ENCODE data around the gene PRKN.

DNA sequence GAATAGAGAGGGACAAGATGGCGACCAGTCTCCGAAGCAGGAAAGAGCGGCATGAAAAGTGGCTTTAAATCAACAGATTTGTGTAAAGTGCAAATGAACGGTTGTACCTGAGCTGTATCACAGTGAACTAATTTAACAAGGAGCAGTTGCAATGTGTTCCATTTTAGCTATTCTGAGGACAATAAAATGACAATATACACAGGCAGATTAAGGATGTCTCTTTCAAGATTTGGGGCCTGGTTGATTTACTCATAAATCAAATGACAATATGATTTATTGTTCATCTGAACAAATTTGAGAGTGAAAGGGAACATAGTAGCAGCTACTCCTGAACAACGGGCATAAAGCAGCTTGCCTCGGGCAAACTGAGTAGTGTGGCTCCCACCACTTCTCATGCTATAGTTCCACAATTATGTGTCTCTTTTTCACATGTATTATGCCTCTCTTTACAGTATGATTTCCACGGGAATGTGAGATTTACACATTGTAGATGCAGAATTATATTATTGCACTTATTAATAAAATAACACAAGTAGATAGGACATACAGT lies 1249.6 kb downstream of the PRKN start:
- TF ChIP-seq, protein P1, sequence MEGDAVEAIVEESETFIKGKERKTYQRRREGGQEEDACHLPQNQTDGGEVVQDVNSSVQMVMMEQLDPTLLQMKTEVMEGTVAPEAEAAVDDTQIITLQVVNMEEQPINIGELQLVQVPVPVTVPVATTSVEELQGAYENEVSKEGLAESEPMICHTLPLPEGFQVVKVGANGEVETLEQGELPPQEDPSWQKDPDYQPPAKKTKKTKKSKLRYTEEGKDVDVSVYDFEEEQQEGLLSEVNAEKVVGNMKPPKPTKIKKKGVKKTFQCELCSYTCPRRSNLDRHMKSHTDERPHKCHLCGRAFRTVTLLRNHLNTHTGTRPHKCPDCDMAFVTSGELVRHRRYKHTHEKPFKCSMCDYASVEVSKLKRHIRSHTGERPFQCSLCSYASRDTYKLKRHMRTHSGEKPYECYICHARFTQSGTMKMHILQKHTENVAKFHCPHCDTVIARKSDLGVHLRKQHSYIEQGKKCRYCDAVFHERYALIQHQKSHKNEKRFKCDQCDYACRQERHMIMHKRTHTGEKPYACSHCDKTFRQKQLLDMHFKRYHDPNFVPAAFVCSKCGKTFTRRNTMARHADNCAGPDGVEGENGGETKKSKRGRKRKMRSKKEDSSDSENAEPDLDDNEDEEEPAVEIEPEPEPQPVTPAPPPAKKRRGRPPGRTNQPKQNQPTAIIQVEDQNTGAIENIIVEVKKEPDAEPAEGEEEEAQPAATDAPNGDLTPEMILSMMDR (IDR thresholded peaks at IDR 0.05; ENCODE audit: low read length) = no peak
- TF ChIP-seq EZH2 (IDR thresholded peaks at IDR 0.05; ENCODE audit: borderline replicate concordance, low read length) = no peak

Measured in OCI-LY1 (cell line).